ENCODE data around the gene NCAM2.

Gene NCAM2

GRCh38 chr21:21156957-21157356, 158.7 kb downstream of the NCAM2 start:
- TF ChIP-seq EZH2 (IDR thresholded peaks at IDR 0.05; ENCODE audit: borderline replicate concordance, low read length) (no peak), CTCF (IDR thresholded peaks at IDR 0.05; ENCODE audit: low read length) (no peak)
- Histone ChIP-seq H3K4me2 (ENCODE audit: low read length) (no peak overlapping the region), H3K9me3 (ENCODE audit: low read length) (no peaks in the 10 kb centered on the region), H3K4me1 (ENCODE audit: insufficient read depth, low read length, severe bottlenecking) (no peaks in the 10 kb centered on the region), H4K20me1 (ENCODE audit: insufficient read depth, low read length) (no peaks in the 10 kb centered on the region), H3K9me2 (ENCODE audit: low read depth, low read length) (no peaks in the 10 kb centered on the region), H2AFZ (ENCODE audit: low read length) (no peak overlapping the region), H3K36me3 (ENCODE audit: insufficient read depth, low read length) (no peaks in the 10 kb centered on the region), H3K4me3 (ENCODE audit: low read depth, low read length, poor library complexity, severe bottlenecking) (no peak overlapping the region), H3K27ac (ENCODE audit: low read depth, low read length, poor library complexity, severe bottlenecking) (no peak overlapping the region), H3K9ac (ENCODE audit: low read length) (no peak overlapping the region), H3K79me2 (ENCODE audit: insufficient read depth, low read length) (no peaks in the 10 kb centered on the region), H3K27me3 (ENCODE audit: insufficient read depth, low read length) (no peaks in the 10 kb centered on the region), H3F3A (ENCODE audit: insufficient read depth, low read length) (no peaks in the 10 kb centered on the region)

GRCh38 chr21:21158376-21158918, 160.2 kb downstream of the NCAM2 start:
- Histone ChIP-seq H3K9ac (ENCODE audit: low read length) (no peak overlapping the region), H3K9me3 (ENCODE audit: low read length) (no peaks in the 10 kb centered on the region), H3F3A (ENCODE audit: insufficient read depth, low read length) (no peaks in the 10 kb centered on the region), H2AFZ (ENCODE audit: low read length) (no peak overlapping the region), H3K4me2 (ENCODE audit: low read length) (no peak overlapping the region), H4K20me1 (ENCODE audit: insufficient read depth, low read length) (no peaks in the 10 kb centered on the region), H3K27ac (ENCODE audit: low read depth, low read length, poor library complexity, severe bottlenecking) (no peak overlapping the region), H3K9me2 (ENCODE audit: low read depth, low read length) (no peaks in the 10 kb centered on the region), H3K4me3 (ENCODE audit: low read depth, low read length, poor library complexity, severe bottlenecking) (no peak overlapping the region), H3K27me3 (ENCODE audit: insufficient read depth, low read length) (no peaks in the 10 kb centered on the region), H3K4me1 (ENCODE audit: insufficient read depth, low read length, severe bottlenecking) (no peaks in the 10 kb centered on the region), H3K36me3 (ENCODE audit: insufficient read depth, low read length) (no peaks in the 10 kb centered on the region), H3K79me2 (ENCODE audit: insufficient read depth, low read length) (no peaks in the 10 kb centered on the region)
- TF ChIP-seq EZH2 (IDR thresholded peaks at IDR 0.05; ENCODE audit: borderline replicate concordance, low read length), result no peak
- TF ChIP-seq CTCF (IDR thresholded peaks at IDR 0.05; ENCODE audit: low read length), result no peak

- H3K79me2 ChIP-seq (ENCODE audit: insufficient read depth, low read length), result no peaks in the 10 kb centered on the region
- no peaks in the 10 kb centered on the region for H4K20me1 ChIP-seq (ENCODE audit: insufficient read depth, low read length)
- H3K27me3 ChIP-seq (ENCODE audit: insufficient read depth, low read length), result no peaks in the 10 kb centered on the region
- no peaks in the 10 kb centered on the region for H3K36me3 ChIP-seq (ENCODE audit: insufficient read depth, low read length)
- H3K9me3 ChIP-seq (ENCODE audit: low read length), result no peaks in the 10 kb centered on the region
- no peaks in the 10 kb centered on the region for H3K4me1 ChIP-seq (ENCODE audit: insufficient read depth, low read length, severe bottlenecking)
- no peaks in the 10 kb centered on the region for H3K9me2 ChIP-seq (ENCODE audit: low read depth, low read length)
- no peak overlapping the region for H3K27ac ChIP-seq (ENCODE audit: low read depth, low read length, poor library complexity, severe bottlenecking)
- TF ChIP-seq CTCF (IDR thresholded peaks at IDR 0.05; ENCODE audit: low read length) (no peak), EZH2 (IDR thresholded peaks at IDR 0.05; ENCODE audit: borderline replicate concordance, low read length) (no peak)
- H2AFZ ChIP-seq (ENCODE audit: low read length), result no peak overlapping the region
- H3K4me2 ChIP-seq (ENCODE audit: low read length), result no peak overlapping the region
- no peak overlapping the region for H3K9ac ChIP-seq (ENCODE audit: low read length)
- no peaks in the 10 kb centered on the region for H3F3A ChIP-seq (ENCODE audit: insufficient read depth, low read length)
- H3K4me3 ChIP-seq (ENCODE audit: low read depth, low read length, poor library complexity, severe bottlenecking), result no peak overlapping the region
Measured at GRCh38 chr21:21159253-21159899, 161.2 kb downstream of the NCAM2 start.

Data from OCI-LY1 (cell line).